ENCODE data around the gene PCSK7. TPM values are rescaled to one million over a fixed set of nuclear protein-coding genes. Genes with fewer than 3 reads are reported as not detected.
A peak's percentile ranks its signal among the peaks of the same experiment; 100 is the strongest.

Gene PCSK7
- total and polyA plus RNA-seq, 2 donors from 2014 or later: 14.5 to 70.2 TPM

- H3K4me3 ChIP-seq (ENCODE audit: low read length in 3 of 3): no peak overlapping the region
- H3K9ac ChIP-seq (ENCODE audit: low read length in 3 of 3): no peak overlapping the region
- no peaks in the 10 kb centered on the region for H3K4me1 ChIP-seq (ENCODE audit: control insufficient read depth in 2 of 3, insufficient read depth in 2 of 3, low read depth in 1 of 3, low read length in 3 of 3)
- peaks cover 0 to 36% (median 24%) of the 10 kb centered on the region in 3 donors for H3K36me3 ChIP-seq (ENCODE audit: control insufficient read depth in 2 of 3, insufficient read depth in 3 of 3, low read length in 3 of 3)
- H3K27me3 ChIP-seq (ENCODE audit: control insufficient read depth, insufficient read depth, low read length): no peaks in the 10 kb centered on the region
- intact Hi-C loops (cut with DNase I): no loop called here
- no peak overlapping the region for H3K27ac ChIP-seq (ENCODE audit: low read depth in 2 of 2, low read length in 2 of 2)
- DNase-seq (peak in 1 of 5 donors; percentile 69), FAIRE-seq (no peak)
- H3K9me3 ChIP-seq (ENCODE audit: control insufficient read depth in 2 of 3, insufficient read depth in 1 of 3, low read length in 3 of 3): no peaks in the 10 kb centered on the region
- no peak for TF ChIP-seq CTCF (IDR thresholded peaks at IDR 0.05; ENCODE audit: borderline replicate concordance, extremely low read depth, insufficient read depth)
Measured at GRCh38 chr11:117189191-117189940, 42.5 kb downstream of the PCSK7 start.

- H3K9ac ChIP-seq (ENCODE audit: low read length in 3 of 3): no peak overlapping the region
- FAIRE-seq: no peak
- H3K36me3 ChIP-seq (ENCODE audit: control insufficient read depth in 2 of 3, insufficient read depth in 3 of 3, low read length in 3 of 3): peaks cover 0 to 37% (median 29%) of the 10 kb centered on the region in 3 donors
- intact Hi-C loops (cut with DNase I): no loop called here
- H3K27me3 ChIP-seq (ENCODE audit: control insufficient read depth, insufficient read depth, low read length): no peaks in the 10 kb centered on the region
- no peak overlapping the region for H3K4me3 ChIP-seq (ENCODE audit: low read length in 3 of 3)
- TF ChIP-seq CTCF (IDR thresholded peaks at IDR 0.05; ENCODE audit: borderline replicate concordance, extremely low read depth, insufficient read depth): no peak
- no peaks in the 10 kb centered on the region for H3K9me3 ChIP-seq (ENCODE audit: control insufficient read depth in 2 of 3, insufficient read depth in 1 of 3, low read length in 3 of 3)
- H3K4me1 ChIP-seq (ENCODE audit: control insufficient read depth in 2 of 3, insufficient read depth in 2 of 3, low read depth in 1 of 3, low read length in 3 of 3): no peaks in the 10 kb centered on the region
- peak in 2 of 5 donors; percentile 32 to 71 for DNase-seq
- no peak overlapping the region for H3K27ac ChIP-seq (ENCODE audit: low read depth in 2 of 2, low read length in 2 of 2)
Measured at GRCh38 chr11:117188620-117189081, 43.2 kb downstream of the PCSK7 start.

- intact Hi-C loops (cut with DNase I): no loop called here
Measured at GRCh38 chr11:117187799-117188481, 43.9 kb downstream of the PCSK7 start.

More at GRCh38 chr11:117187799-117188481, 43.9 kb downstream of the PCSK7 start:
- Histone ChIP-seq H3K27me3 (ENCODE audit: control insufficient read depth, insufficient read depth, low read length) (no peaks in the 10 kb centered on the region), H3K4me1 (ENCODE audit: control insufficient read depth in 2 of 3, insufficient read depth in 2 of 3, low read depth in 1 of 3, low read length in 3 of 3) (no peaks in the 10 kb centered on the region), H3K27ac (ENCODE audit: low read depth in 2 of 2, low read length in 2 of 2) (no peak overlapping the region), H3K9ac (ENCODE audit: low read length in 3 of 3) (no peak overlapping the region), H3K4me3 (ENCODE audit: low read length in 3 of 3) (no peak overlapping the region), H3K9me3 (ENCODE audit: control insufficient read depth in 2 of 3, insufficient read depth in 1 of 3, low read length in 3 of 3) (no peaks in the 10 kb centered on the region), H3K36me3 (ENCODE audit: control insufficient read depth in 2 of 3, insufficient read depth in 3 of 3, low read length in 3 of 3) (peaks cover 0 to 31% (median 29%) of the 10 kb centered on the region in 3 donors)
- peak in 2 of 5 donors; percentile 38 to 68 for DNase-seq
- no peak for FAIRE-seq
- TF ChIP-seq CTCF (IDR thresholded peaks at IDR 0.05; ENCODE audit: borderline replicate concordance, extremely low read depth, insufficient read depth): no peak

Data from kidney (tissue), 14 donors.